IPS-18a (cell line): ENCODE data around the gene PALM.
"Not testable (repeated sequence)": the region's sequence is repeated elsewhere in the genome, so short reads cannot be mapped to it uniquely, and the experiment has no call there.

Experiments used
- H3K27ac ChIP-seq: one replicate; pipeline ENCODE4 v1.5.1; 2013; ENCODE audit warnings: low read length
- H3K27me3 ChIP-seq: one replicate; pipeline ENCODE4 v1.6.1; 2013; ENCODE audit warnings: mild to moderate bottlenecking, low read length; ENCODE audit not compliant: control insufficient read depth, insufficient read depth
- H3K36me3 ChIP-seq: one replicate; pipeline ENCODE4 v1.6.1; 2013; ENCODE audit warnings: low read depth, low read length; ENCODE audit not compliant: control insufficient read depth
- H3K4me1 ChIP-seq: one replicate; pipeline ENCODE4 v1.6.1; 2013; ENCODE audit warnings: low read depth, low read length; ENCODE audit not compliant: control insufficient read depth
- H3K4me3 ChIP-seq: one replicate; pipeline ENCODE4 v1.5.1; 2013; ENCODE audit warnings: low read length
- H3K9ac ChIP-seq: one replicate; pipeline ENCODE4 v1.6.1; 2013; ENCODE audit warnings: mild to moderate bottlenecking, low read length, moderate library complexity
- H3K9me3 ChIP-seq: one replicate; pipeline ENCODE4 v1.6.1; 2013; ENCODE audit warnings: low read depth, low read length; ENCODE audit not compliant: control insufficient read depth

The PALM gene

GRCh38 chr19:741506-742131 is 32.9 kb downstream of the PALM start:
- H3K9me3 ChIP-seq: no peaks in the 10 kb centered on the region
- H3K27me3 ChIP-seq: no peaks in the 10 kb centered on the region
- H3K36me3 ChIP-seq: no peaks in the 10 kb centered on the region
- no peak overlapping the region for H3K27ac ChIP-seq
- no peak overlapping the region for H3K4me3 ChIP-seq
- H3K4me1 ChIP-seq: no peaks in the 10 kb centered on the region
- H3K9ac ChIP-seq: no peak overlapping the region

DNA sequence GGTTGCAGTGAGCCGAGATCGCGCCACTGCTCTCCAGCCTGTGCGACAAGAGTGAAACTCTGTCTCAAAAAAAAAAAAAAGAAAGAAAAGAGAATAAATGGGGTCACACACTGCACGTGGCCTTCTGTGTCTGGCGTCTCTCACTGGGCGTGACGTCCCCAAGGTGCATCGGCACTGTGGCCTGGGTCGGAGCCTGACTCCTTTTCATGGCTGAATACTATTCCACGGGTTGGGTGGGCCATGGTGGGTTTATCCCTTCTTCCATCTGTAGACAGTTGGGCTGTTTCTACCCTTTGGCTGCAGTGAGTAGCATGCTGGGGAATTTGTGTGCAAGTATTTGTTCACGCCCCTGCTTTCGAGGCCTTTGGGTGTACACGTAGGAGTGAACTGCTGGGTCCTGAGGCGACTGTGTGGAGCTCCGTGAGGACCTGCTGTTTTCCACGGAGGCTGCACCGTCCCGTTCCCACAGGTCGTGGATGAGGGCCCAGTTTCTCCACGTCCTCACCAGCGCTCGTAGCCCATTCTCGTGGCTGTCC is 33.9 kb downstream of the PALM start:
- H3K27me3 ChIP-seq: no peaks in the 10 kb centered on the region
- H3K27ac ChIP-seq: no peak overlapping the region
- no peak overlapping the region for H3K9ac ChIP-seq
- no peaks in the 10 kb centered on the region for H3K9me3 ChIP-seq
- H3K36me3 ChIP-seq: no peaks in the 10 kb centered on the region
- no peaks in the 10 kb centered on the region for H3K4me1 ChIP-seq
- no peak overlapping the region for H3K4me3 ChIP-seq

DNA sequence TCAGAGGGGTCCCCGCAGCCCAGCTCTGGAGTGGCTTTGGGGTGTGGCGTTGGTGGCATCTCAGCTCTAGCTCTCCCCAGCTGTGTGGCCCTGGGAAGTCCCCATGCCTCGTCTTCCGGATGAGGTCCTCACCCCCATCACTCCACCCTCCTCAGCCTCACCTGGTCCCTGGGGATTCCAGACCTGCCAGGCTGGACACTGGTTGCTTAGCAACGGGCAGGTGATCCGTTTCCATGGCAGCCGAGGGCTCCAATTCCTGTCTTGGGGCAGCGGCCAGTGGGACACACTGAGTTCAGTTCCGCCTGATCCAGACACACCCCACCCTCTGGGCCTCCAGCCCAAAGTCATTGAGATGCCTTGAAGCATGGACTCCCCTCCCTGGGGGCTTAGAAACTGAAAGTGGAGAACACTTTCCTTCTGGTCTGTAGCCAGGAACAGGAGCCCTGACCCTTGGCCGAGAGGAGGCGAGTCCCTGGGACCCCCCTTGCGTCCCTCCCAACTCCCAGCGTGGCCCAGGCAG is 34.5 kb downstream of the PALM start:
- H3K9ac ChIP-seq: no peak overlapping the region
- H3K27ac ChIP-seq: no peak overlapping the region
- no peak overlapping the region for H3K4me3 ChIP-seq
- H3K36me3 ChIP-seq: no peaks in the 10 kb centered on the region
- no peaks in the 10 kb centered on the region for H3K27me3 ChIP-seq
- H3K9me3 ChIP-seq: no peaks in the 10 kb centered on the region
- no peaks in the 10 kb centered on the region for H3K4me1 ChIP-seq

DNA sequence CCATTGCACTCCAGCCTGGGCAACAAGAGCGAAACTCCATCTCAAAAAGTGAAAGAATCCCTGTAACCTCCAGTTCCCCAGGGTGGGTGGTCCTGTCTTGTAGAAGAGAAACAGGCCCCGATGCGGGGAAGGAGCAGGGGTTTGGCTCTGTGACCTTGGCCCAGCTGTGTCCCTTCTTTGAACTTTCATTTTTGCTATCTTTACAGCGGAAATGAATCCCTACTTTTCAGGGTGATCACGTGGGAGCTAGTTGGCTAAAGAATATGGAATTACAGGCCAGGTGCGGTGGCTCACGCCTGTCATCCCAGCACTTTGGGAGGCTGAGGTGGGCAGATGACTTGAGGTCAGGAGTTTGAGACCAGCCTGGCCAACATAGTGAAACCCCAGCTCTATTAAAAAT is 36.4 kb downstream of the PALM start:
- H3K4me3 ChIP-seq, H3K9me3 ChIP-seq, H3K27me3 ChIP-seq, H3K4me1 ChIP-seq, H3K27ac ChIP-seq, H3K9ac ChIP-seq, H3K36me3 ChIP-seq: not testable (repeated sequence)

GRCh38 chr19:746208-746819 is 37.6 kb downstream of the PALM start:
- Histone ChIP-seq H3K9ac (no peak overlapping the region), H3K27me3 (no peaks in the 10 kb centered on the region), H3K27ac (no peak overlapping the region), H3K9me3 (no peaks in the 10 kb centered on the region), H3K4me3 (no peak overlapping the region), H3K4me1 (no peaks in the 10 kb centered on the region), H3K36me3 (no peaks in the 10 kb centered on the region)

DNA sequence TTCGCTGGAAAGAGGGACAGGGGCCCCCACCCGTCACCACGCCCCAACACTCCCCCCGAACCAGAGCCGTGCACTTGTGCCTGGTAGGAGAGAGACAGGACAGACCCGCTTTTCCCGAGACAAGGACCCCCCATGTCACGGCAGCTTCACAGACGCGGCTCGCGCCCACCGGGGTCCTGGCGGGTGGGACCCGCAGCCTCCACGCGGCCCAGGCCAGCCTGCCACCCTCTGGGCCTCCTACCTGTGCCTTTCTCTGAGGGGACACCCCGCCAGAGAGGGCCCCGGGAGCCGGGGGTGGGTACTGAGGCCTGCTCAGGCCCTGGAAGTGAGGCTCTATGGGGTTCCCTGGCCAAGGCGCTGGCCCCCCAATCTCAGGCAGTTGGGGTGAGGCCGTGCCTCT is 38.2 kb downstream of the PALM start:
- H3K9ac ChIP-seq: no peak overlapping the region
- no peaks in the 10 kb centered on the region for H3K4me1 ChIP-seq
- H3K27me3 ChIP-seq: no peaks in the 10 kb centered on the region
- no peak overlapping the region for H3K4me3 ChIP-seq
- no peaks in the 10 kb centered on the region for H3K36me3 ChIP-seq
- H3K9me3 ChIP-seq: no peaks in the 10 kb centered on the region
- no peak overlapping the region for H3K27ac ChIP-seq

DNA sequence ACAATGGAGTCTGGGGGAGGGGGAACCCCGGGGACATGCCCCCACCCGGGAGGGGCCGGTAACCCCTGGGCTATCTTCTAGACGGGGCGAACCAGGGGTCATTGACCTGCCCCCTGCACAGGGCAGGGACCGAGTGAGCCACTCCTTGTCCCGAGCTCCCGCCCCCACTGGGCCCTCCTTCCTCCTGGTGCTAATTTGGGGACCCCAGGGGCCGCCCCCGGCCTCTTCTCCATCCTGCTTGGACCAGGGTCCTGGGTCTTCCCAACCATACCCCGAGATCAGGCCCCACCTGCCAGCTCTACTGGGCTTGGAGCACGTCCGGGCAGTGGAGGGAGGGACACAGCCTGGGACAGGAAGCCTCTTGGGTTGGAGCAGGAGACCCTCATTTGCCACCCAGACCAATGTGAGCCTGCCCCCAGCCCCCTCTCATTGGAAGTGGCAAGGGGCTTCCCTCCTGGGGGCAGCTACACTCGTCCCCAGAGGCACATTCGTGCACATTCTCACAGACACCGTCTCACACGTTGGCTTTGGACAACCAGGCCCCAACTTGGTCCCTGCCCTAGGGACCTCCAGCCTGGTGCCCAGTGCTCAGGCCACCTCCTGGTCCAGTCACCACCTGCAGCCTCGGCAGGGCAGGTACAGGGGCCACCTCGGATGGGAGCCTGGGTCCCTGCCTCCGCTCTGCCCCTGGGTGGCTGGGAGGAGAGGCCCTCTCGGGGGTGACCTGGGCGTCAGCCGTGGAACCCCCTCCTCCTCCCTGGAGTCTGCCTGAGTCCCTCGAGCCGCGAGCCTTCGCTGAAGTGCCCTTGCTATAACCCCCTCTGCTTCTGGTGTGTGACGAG is 38.9 kb downstream of the PALM start:
- Histone ChIP-seq H3K27ac (no peak overlapping the region), H3K4me1 (no peaks in the 10 kb centered on the region), H3K9me3 (no peaks in the 10 kb centered on the region), H3K4me3 (no peak overlapping the region), H3K27me3 (no peaks in the 10 kb centered on the region), H3K9ac (no peak overlapping the region), H3K36me3 (no peaks in the 10 kb centered on the region)

DNA sequence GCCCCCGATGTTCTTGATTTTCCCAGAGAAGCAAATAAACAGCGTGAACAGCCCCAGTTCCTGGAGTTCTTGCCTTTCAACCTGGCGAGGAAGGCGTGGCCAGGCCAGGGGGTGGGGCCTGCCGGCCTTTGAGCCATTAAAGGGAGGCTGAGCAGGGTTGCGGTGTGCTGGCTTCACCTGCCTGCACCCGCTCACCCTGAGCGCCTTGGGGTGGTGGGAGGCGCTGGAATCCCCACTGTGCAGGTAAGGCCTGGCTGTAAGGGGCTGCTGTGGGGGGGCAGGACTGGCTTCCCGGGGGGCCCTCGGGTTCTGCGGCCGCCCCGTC is 39.5 kb downstream of the PALM start:
- no peaks in the 10 kb centered on the region for H3K27me3 ChIP-seq
- H3K9ac ChIP-seq: no peak overlapping the region
- H3K9me3 ChIP-seq: no peaks in the 10 kb centered on the region

DNA sequence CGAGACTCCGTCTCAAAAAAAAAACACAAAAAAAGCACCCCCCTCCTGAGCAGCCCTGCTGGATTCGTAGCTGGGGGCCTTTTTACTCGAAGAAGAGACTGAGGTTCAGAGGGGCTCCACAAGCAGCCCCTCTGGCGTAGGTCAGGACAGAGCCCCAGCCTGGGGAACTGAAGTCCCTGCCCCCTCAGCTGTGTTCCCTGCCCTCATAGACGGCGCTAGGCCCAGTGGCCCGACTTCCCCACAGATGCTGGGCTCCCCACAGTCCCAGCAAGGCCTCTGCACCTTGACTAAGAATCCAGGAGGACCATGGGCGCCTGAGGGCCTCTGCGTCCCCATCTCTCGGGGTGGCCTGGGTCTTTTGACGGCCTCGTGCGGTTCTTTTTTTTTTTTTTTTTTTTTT is 41.1 kb downstream of the PALM start:
- H3K27me3 ChIP-seq: no peaks in the 10 kb centered on the region
- H3K4me1 ChIP-seq: no peaks in the 10 kb centered on the region
- H3K4me3 ChIP-seq: no peak overlapping the region
- H3K27ac ChIP-seq: no peak overlapping the region
- H3K9me3 ChIP-seq: no peaks in the 10 kb centered on the region
- no peak overlapping the region for H3K9ac ChIP-seq
- H3K36me3 ChIP-seq: no peaks in the 10 kb centered on the region

More for the DNA sequence above, 39.5 kb downstream of the PALM start:
- Histone ChIP-seq H3K4me3 (no peak overlapping the region), H3K27ac (no peak overlapping the region), H3K36me3 (no peaks in the 10 kb centered on the region), H3K4me1 (no peaks in the 10 kb centered on the region)

DNA sequence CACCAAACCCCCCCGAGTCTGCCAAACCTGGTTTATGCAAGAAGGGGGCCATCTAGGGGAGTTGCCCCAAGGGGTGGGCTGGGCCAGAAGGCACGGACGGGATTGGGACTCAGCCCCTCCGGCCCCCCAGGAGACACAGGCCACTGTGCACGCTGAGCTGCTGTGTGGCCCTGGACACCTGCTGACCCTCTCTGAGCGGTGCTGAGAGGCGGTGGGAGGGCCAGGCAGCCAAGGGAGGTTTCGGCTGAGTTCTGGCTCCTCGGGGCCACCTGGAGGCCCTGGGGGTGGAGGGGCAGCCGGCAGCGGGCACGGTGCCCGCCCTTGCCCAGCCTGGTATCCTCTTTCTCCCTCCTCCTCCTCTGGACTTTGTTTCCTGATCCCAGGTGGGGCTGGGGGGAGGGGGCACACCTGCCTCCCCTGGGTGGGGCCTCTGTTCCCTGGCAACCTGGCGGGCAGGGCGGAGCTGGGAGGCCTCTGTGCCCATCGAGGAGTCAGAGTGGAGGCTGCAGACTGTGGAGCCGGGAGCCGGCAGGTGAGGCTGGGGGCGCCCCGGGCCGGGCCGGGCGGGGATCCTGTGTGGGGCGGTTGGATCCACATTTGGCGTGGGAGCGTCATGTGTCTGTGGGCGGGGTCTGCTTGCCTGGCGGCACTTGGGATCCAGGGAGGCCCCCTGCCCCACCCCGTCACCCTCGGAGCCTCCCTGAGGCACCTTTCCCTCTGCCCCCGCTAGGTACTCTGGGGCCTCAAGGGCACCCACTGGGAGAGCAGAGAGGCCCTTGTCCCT is 42.1 kb downstream of the PALM start, which contains the start of gene MISP:
Gene MISP (plus strand): TSS at position 473 of the 784 bp plus-strand sequence. CDS start 5,835 bp downstream, outside the sequence.
- Histone ChIP-seq H3K4me1 (no peaks in the 10 kb centered on the region), H3K27me3 (no peaks in the 10 kb centered on the region), H3K9ac (no peak within 1 kb of the TSS), H3K9me3 (no peaks in the 10 kb centered on the region), H3K27ac (no peak within 1 kb of the TSS), H3K36me3 (no peaks in the 10 kb centered on the region), H3K4me3 (no peak within 1 kb of the TSS)
